SK-N-SH (cell line): ENCODE results near the gene HDAC7. TPM values are rescaled to one million over a fixed set of nuclear protein-coding genes. Genes with fewer than 3 reads are reported as not detected.

ENCODE experiments used
- CTCF ChIA-PET: fragments of 300-600, 350-600 bp; formaldehyde crosslinking; extraction: SDS; loops from one replicate; lab custom pipeline; 2021; lab: Yijun Ruan, JAX
- POLR2A ChIA-PET: fragments of 350-600 bp; sonication (Branson Sonifier 250); formaldehyde crosslinking; extraction: SDS; loops from one replicate; lab custom pipeline; 2020; ENCODE audit warnings: antibody characterized with exemption, inconsistent platforms; lab: Yijun Ruan, JAX
- DNase-seq: peaks from one replicate; pipeline ENCODE4 v3.0.0; 2012
- H2AFZ ChIP-seq: fragments of 200-600 bp; sonication (generic); 2 replicates; pipeline ENCODE4 v1.8.1; 2016; ENCODE audit warnings: antibody characterized with exemption, mild to moderate bottlenecking, low read depth
- H3F3A ChIP-seq: fragments of 200-600 bp; sonication (generic); replicated peaks from 2 replicates; pipeline ENCODE3; 2016; ENCODE audit warnings: antibody characterized with exemption, mild to moderate bottlenecking; ENCODE audit not compliant: insufficient read depth
- H3K27ac ChIP-seq, 2 experiments: fragments of 200-500 bp in 1 of 2; fragments of 200-600 bp in 1 of 2; sonication (Bioruptor generic) in 1 of 2; sonication (generic), shearing (Covaris generic) in 1 of 2; 2 replicates each; pipeline versions ENCODE4 v1.5.1 to v1.6.1; 2014 to 2016; ENCODE audit warnings: low read depth in 2 of 2, inconsistent platforms in 1 of 2, low read length in 1 of 2, mild to moderate bottlenecking in 1 of 2, mixed read lengths in 1 of 2
- H3K27me3 ChIP-seq: fragments of 200-600 bp; sonication (generic), shearing (Covaris generic); 2 replicates; pipeline ENCODE4 v1.6.1; 2016; ENCODE audit warnings: mixed run types; ENCODE audit not compliant: insufficient read depth
- H3K36me3 ChIP-seq, 2 experiments: fragments of 200-500 bp in 1 of 2; fragments of 200-600 bp in 1 of 2; sonication (Bioruptor generic) in 1 of 2; sonication (generic) in 1 of 2; replicated peaks in 1 of 2; 2 replicates each; pipeline versions ENCODE3 to v1.5.1; 2014 to 2016; ENCODE audit warnings: low read length in 1 of 2, mild to moderate bottlenecking in 1 of 2; ENCODE audit not compliant: insufficient read depth in 2 of 2, control insufficient read depth in 1 of 2
- H3K4me1 ChIP-seq, 2 experiments: fragments of 200-500 bp in 1 of 2; fragments of 200-600 bp in 1 of 2; sonication (Bioruptor generic) in 1 of 2; sonication (generic), shearing (Covaris generic) in 1 of 2; 2 replicates each; pipeline versions ENCODE4 v1.5.1 to v1.6.1; 2014 to 2016; ENCODE audit warnings: low read depth in 1 of 2, low read length in 1 of 2, mixed run types in 1 of 2; ENCODE audit not compliant: insufficient read depth in 2 of 2, control insufficient read depth in 1 of 2
- H3K4me2 ChIP-seq: fragments of 200-600 bp; sonication (generic), shearing (Covaris generic); 2 replicates; pipeline ENCODE4 v1.6.1; 2017; ENCODE audit warnings: mixed run types
- H3K4me3 ChIP-seq, 2 experiments: fragments of 200-500 bp in 1 of 2; fragments of 200-600 bp in 1 of 2; sonication (Bioruptor generic) in 1 of 2; sonication (generic), shearing (Covaris generic) in 1 of 2; 2 replicates each; pipeline versions ENCODE4 v1.5.1 to v1.8.1; 2014 to 2016; ENCODE audit warnings: low read depth in 2 of 2, inconsistent platforms in 1 of 2, low read length in 1 of 2, mild to moderate bottlenecking in 1 of 2, mixed read lengths in 1 of 2, moderate library complexity in 1 of 2
- H3K79me2 ChIP-seq: fragments of 200-600 bp; sonication (generic); 2 replicates; pipeline ENCODE4 v1.8.1; 2017; ENCODE audit warnings: mild to moderate bottlenecking; ENCODE audit not compliant: insufficient read depth
- H3K9ac ChIP-seq: fragments of 200-600 bp; sonication (generic); 2 replicates; pipeline ENCODE4 v1.6.1; 2017; ENCODE audit warnings: mixed run types
- H3K9me2 ChIP-seq: fragments of 200-600 bp; sonication (generic); 2 replicates; pipeline ENCODE4 v1.6.1; 2017; ENCODE audit warnings: mixed run types
- H3K9me3 ChIP-seq: fragments of 200-600 bp; sonication (generic); 2 replicates; pipeline ENCODE4 v1.6.1; 2017; ENCODE audit warnings: mixed run types, mild to moderate bottlenecking, moderate library complexity
- H4K20me1 ChIP-seq: fragments of 200-600 bp; sonication (generic); 2 replicates; pipeline ENCODE4 v1.6.1; 2017; ENCODE audit warnings: mild to moderate bottlenecking, mixed run types; ENCODE audit not compliant: insufficient read depth
- CHD2 ChIP-seq: fragments of 150-350 bp; IDR thresholded peaks from 2 replicates; pipeline ENCODE4 v1.6.1; 2018; ENCODE audit warnings: low read length; ENCODE audit not compliant: partially characterized antibody
- EP300 ChIP-seq, 2 experiments: IDR thresholded peaks; 2 replicates each; pipeline versions ENCODE4 v1.4.0 to v1.6.1; 2012; ENCODE audit warnings: borderline replicate concordance in 1 of 2, low read depth in 1 of 2, low read length in 1 of 2
- EZH2phosphoT487 ChIP-seq: fragments of 200-600 bp; sonication (generic); IDR thresholded peaks from 2 replicates; pipeline ENCODE4 v1.6.1; 2017; ENCODE audit warnings: low read depth, mixed run types, mild to moderate bottlenecking, antibody characterized with exemption, moderate library complexity, borderline replicate concordance
- FOSL2 ChIP-seq: IDR thresholded peaks from 2 replicates; pipeline ENCODE4 v1.4.0; 2012; ENCODE audit warnings: low read depth, mild to moderate bottlenecking, moderate library complexity, borderline replicate concordance
- FOXJ3 ChIP-seq: sonication (generic); formaldehyde crosslinking; IDR thresholded peaks from 2 replicates; pipeline ENCODE4 v1.5.1; 2020; ENCODE audit warnings: mild to moderate bottlenecking, missing genetic modification reagents
- POLR2AphosphoS5 ChIP-seq: IDR thresholded peaks from 2 replicates; pipeline ENCODE4 v1.6.1; 2012; ENCODE audit warnings: low read depth, low read length
- RCOR1 ChIP-seq: fragments of 150-350 bp; IDR thresholded peaks from 2 replicates; pipeline ENCODE4 v1.6.1; 2017; ENCODE audit warnings: antibody characterized with exemption, low read length
- REST ChIP-seq: IDR thresholded peaks from 2 replicates; pipeline ENCODE4 v1.6.1; 2012; ENCODE audit warnings: mild to moderate bottlenecking, low read depth, low read length, moderate library complexity
- RXRA ChIP-seq: IDR thresholded peaks from 2 replicates; pipeline ENCODE4 v1.4.0; 2012; ENCODE audit warnings: low read depth, mild to moderate bottlenecking, borderline replicate concordance
- TAF1 ChIP-seq: IDR thresholded peaks from 2 replicates; pipeline ENCODE4 v1.6.1; 2012; ENCODE audit warnings: low read depth, mild to moderate bottlenecking, low read length, moderate library complexity, borderline replicate concordance
- YY1 ChIP-seq: IDR thresholded peaks from 2 replicates; pipeline ENCODE4 v1.4.0; 2012; ENCODE audit warnings: low read depth, mild to moderate bottlenecking
- ZBTB33 ChIP-seq: IDR thresholded peaks from 2 replicates; pipeline ENCODE4 v1.4.0; 2012; ENCODE audit warnings: low read depth, borderline replicate concordance
- WGBS: methylation state at CpG from one replicate; pipeline ENCODE4 v1.1.6; 2017; ENCODE audit warnings: low lambda C conversion rate; 5-methylcytosine and 5-hydroxymethylcytosine counted together
- polyA plus RNA-seq, 3 experiments: library from polyadenylated mRNA; depleted of rRNA; stranded (reverse); fragments of >200 nt; gene quantifications; 2 replicates each; pipeline ENCODE4 v1.2.3, GENCODE V29; 2012
- TF ChIP-seq, protein P1 (sequence below): IDR thresholded peaks from 2 replicates; pipeline ENCODE4 v1.4.0; 2012; ENCODE audit warnings: low read depth, borderline replicate concordance

Gene HDAC7
- polyA plus RNA-seq, 1 of the 3 experiments (the other 2 are of a cell fraction), result 51.0 TPM

DNA sequence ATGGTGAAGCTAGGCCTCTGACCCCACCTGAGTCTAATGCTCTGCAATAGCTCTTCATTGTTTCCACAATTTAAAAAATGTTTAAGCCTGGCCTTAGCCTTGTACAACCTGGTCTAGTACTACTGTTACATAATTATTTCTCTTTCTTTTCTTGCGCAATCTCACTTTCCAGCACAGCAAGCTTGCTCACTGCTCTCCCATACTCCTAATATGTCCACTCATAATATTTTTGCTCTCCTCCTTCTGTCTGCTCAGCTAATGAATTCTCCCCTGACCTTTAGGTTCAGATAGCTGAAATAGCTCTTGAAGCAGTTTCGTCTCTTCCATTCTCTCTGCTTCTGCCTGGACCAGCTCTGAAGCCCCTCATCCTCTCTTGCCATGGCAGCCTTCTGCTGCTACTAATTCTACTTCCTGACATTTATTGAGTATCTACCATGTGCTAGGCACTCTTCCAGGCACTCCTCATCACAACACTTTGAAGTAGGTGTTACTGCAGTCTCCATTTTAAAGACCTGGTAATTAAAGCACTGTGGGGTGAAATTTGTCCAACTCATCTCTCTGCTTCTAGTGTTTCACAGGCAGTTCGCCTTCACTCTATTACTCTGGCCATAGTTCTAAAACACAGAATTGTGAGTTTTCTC is 49.5 kb downstream of the HDAC7 start:
- H3K36me3 ChIP-seq, result no peaks in the 10 kb centered on the region
- H3K9me3 ChIP-seq, result no peaks in the 10 kb centered on the region
- H3F3A ChIP-seq, result no peaks in the 10 kb centered on the region
- peaks cover 10 to 29% of the 10 kb centered on the region in 2 experiments; a peak in 2 of 4 replicates for H3K4me1 ChIP-seq
- H3K9me2 ChIP-seq, result no peaks in the 10 kb centered on the region
- CTCF ChIA-PET, result interaction anchor here (6.7 to 22.9 kb wide), 4 partner anchors 7 to 66 kb away, joined by 90 to 1294 read pairs (median 386); partner anchors contain the start of genes ENDOU, RAPGEF3 and RPAP3
- H3K4me2 ChIP-seq, result no peak overlapping the region
- no peak for TF ChIP-seq TAF1
- TF ChIP-seq EZH2phosphoT487, result no peak
- no peak for TF ChIP-seq FOSL2
- no peak for TF ChIP-seq CHD2
- TF ChIP-seq, protein P1, sequence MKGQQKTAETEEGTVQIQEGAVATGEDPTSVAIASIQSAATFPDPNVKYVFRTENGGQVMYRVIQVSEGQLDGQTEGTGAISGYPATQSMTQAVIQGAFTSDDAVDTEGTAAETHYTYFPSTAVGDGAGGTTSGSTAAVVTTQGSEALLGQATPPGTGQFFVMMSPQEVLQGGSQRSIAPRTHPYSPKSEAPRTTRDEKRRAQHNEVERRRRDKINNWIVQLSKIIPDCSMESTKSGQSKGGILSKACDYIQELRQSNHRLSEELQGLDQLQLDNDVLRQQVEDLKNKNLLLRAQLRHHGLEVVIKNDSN, result no peak
- TF ChIP-seq EP300 (IDR thresholded peaks at IDR 0.05; ENCODE audit: borderline replicate concordance in 1 of 2, low read depth in 1 of 2, low read length in 1 of 2), result no peak
- TF ChIP-seq RXRA, result no peak
- no peak for TF ChIP-seq POLR2AphosphoS5
- TF ChIP-seq FOXJ3 (CRISPR knock-in tag), result no peak
- no peak for TF ChIP-seq YY1
- no peak for TF ChIP-seq REST
- TF ChIP-seq ZBTB33, result no peak
- TF ChIP-seq RCOR1, result no peak
- H3K27ac ChIP-seq, result no peak overlapping the region
- DNase-seq, result no peak
- no peaks in the 10 kb centered on the region for H3K27me3 ChIP-seq
- no peak overlapping the region for H3K4me3 ChIP-seq
- H3K9ac ChIP-seq, result no peak overlapping the region
- H3K79me2 ChIP-seq, result no peaks in the 10 kb centered on the region
- POLR2A ChIA-PET, result interaction anchor here (1.6 kb wide), 1 partner anchor 33 kb away, joined by 7 read pairs; no protein-coding TSS in a partner anchor
- WGBS, result 87% methylated on average over 3 of the region's 3 CpGs
- H4K20me1 ChIP-seq, result no peaks in the 10 kb centered on the region
- H2AFZ ChIP-seq, result no peak overlapping the region
